Neural cell (in vitro differentiated cells): ENCODE measurements around the gene TBC1D22B. TPM values are rescaled to one million over a fixed set of nuclear protein-coding genes. Genes with fewer than 3 reads are reported as not detected.

Experiments used
- H2AFZ ChIP-seq: fragments of 200-600, 300-800 bp; sonication (generic), shearing (Covaris generic); 2 replicates; pipeline ENCODE4 v1.6.0; 2014; ENCODE audit warnings: low read depth, mild to moderate bottlenecking, antibody characterized with exemption, low read length, moderate library complexity
- H3F3A ChIP-seq: fragments of 200-600 bp; shearing (Covaris generic); 2 replicates; pipeline ENCODE4 v1.6.1; 2016; ENCODE audit warnings: mild to moderate bottlenecking, moderate library complexity, mixed read lengths, antibody characterized with exemption, low read length; ENCODE audit not compliant: insufficient read depth, poor library complexity, severe bottlenecking
- H3K27ac ChIP-seq: fragments of 200-600, 300-800 bp; sonication (generic), shearing (Covaris generic); 2 replicates; pipeline ENCODE4 v1.5.1; 2014; ENCODE audit warnings: mild to moderate bottlenecking, low read length, moderate library complexity
- H3K27me3 ChIP-seq: fragments of 300-800, 200-600 bp; sonication (generic), shearing (Covaris generic); 2 replicates; pipeline ENCODE4 v1.6.0; 2014; ENCODE audit warnings: mild to moderate bottlenecking, low read depth, low read length, moderate library complexity; ENCODE audit not compliant: insufficient read depth
- H3K36me3 ChIP-seq: fragments of 300-800, 200-600 bp; sonication (generic), shearing (Covaris generic); 2 replicates; pipeline ENCODE4 v1.5.1; 2014; ENCODE audit warnings: mild to moderate bottlenecking, antibody characterized with exemption, low read length, moderate library complexity; ENCODE audit not compliant: insufficient read depth
- H3K4me2 ChIP-seq: fragments of 300-800, 200-600 bp; sonication (generic), shearing (Covaris generic); 2 replicates; pipeline ENCODE4 v1.6.0; 2014; ENCODE audit warnings: mild to moderate bottlenecking, low read length
- H3K4me3 ChIP-seq: fragments of 300-800, 200-600 bp; sonication (generic), shearing (Covaris generic); 2 replicates; pipeline ENCODE4 v1.5.1; 2014; ENCODE audit warnings: mild to moderate bottlenecking, low read length, moderate library complexity
- H3K79me2 ChIP-seq: fragments of 200-600 bp; shearing (Covaris generic); replicated peaks from 2 replicates; pipeline ENCODE4 v1.6.0; 2014; ENCODE audit warnings: mild to moderate bottlenecking, low read length, moderate library complexity; ENCODE audit not compliant: insufficient read depth
- H3K9ac ChIP-seq: fragments of 300-800, 200-600 bp; sonication (generic), shearing (Covaris generic); 2 replicates; pipeline ENCODE4 v1.6.1; 2016; ENCODE audit warnings: mild to moderate bottlenecking, low read length, mixed read lengths
- H3K9me2 ChIP-seq: fragments of 200-600 bp; shearing (Covaris generic); 2 replicates; pipeline ENCODE4 v1.6.1; 2016; ENCODE audit warnings: mild to moderate bottlenecking, low read length, mixed read lengths; ENCODE audit not compliant: insufficient read depth
- H3K9me3 ChIP-seq: fragments of 200-600, 300-800 bp; sonication (generic), shearing (Covaris generic); 2 replicates; pipeline ENCODE4 v1.6.1; 2016; ENCODE audit warnings: mild to moderate bottlenecking, mixed run types, low read length, moderate library complexity, mixed read lengths
- H4K20me1 ChIP-seq: fragments of 200-600 bp; shearing (Covaris generic); 2 replicates; pipeline ENCODE4 v1.6.1; 2016; ENCODE audit warnings: mild to moderate bottlenecking, mixed run types; ENCODE audit not compliant: insufficient read depth
- EP300 ChIP-seq: fragments of 450-650 bp; conservative IDR thresholded peaks from 2 replicates; pipeline ENCODE4 v1.6.1; 2014; ENCODE audit warnings: antibody characterized with exemption, mild to moderate bottlenecking, moderate library complexity; ENCODE audit not compliant: poor library complexity, severe bottlenecking
- EZH2 ChIP-seq: fragments of 200-600, 300-800 bp; shearing (Covaris generic), sonication (generic); IDR thresholded peaks from 2 replicates; pipeline ENCODE4 v1.6.1; 2014; ENCODE audit warnings: antibody characterized with exemption, low read length, borderline replicate concordance, mild to moderate bottlenecking; ENCODE audit not compliant: insufficient read depth, poor library complexity, severe bottlenecking
- MXI1 ChIP-seq: fragments of 450-650 bp; conservative IDR thresholded peaks from 2 replicates; pipeline ENCODE4 v1.6.1; 2014; ENCODE audit warnings: antibody characterized with exemption, mild to moderate bottlenecking; ENCODE audit not compliant: poor library complexity, severe bottlenecking
- POLR2AphosphoS5 ChIP-seq: IDR thresholded peaks from 2 replicates; pipeline ENCODE4 v1.6.1; 2012
- RAD21 ChIP-seq: fragments of 450-650 bp; conservative IDR thresholded peaks from 2 replicates; pipeline ENCODE4 v1.6.1; 2014; ENCODE audit warnings: antibody characterized with exemption, mild to moderate bottlenecking, moderate library complexity
- SMC3 ChIP-seq: fragments of 450-650 bp; conservative IDR thresholded peaks from 2 replicates; pipeline ENCODE4 v1.6.1; 2014; ENCODE audit warnings: antibody characterized with exemption, mild to moderate bottlenecking, moderate library complexity; ENCODE audit not compliant: poor library complexity
- TAF1 ChIP-seq: IDR thresholded peaks from 2 replicates; pipeline ENCODE4 v1.6.1; 2012; ENCODE audit warnings: low read depth
- polyA plus RNA-seq: library from polyadenylated mRNA; depleted of rRNA; stranded (reverse); fragments of >200 nt; gene quantifications from 2 replicates; pipeline ENCODE4 v1.2.3, GENCODE V29; 2014
- TF ChIP-seq, protein P1 (sequence below): IDR thresholded peaks from 2 replicates; pipeline ENCODE4 v1.6.1; 2012; ENCODE audit warnings: borderline replicate concordance
- TF ChIP-seq, protein P2 (sequence below): fragments of 450-650 bp; IDR thresholded peaks from 2 replicates; pipeline ENCODE4 v1.5.1; 2014; ENCODE audit warnings: antibody characterized with exemption, mild to moderate bottlenecking, moderate library complexity; ENCODE audit not compliant: poor library complexity, severe bottlenecking

TBC1D22B gene
- polyA plus RNA-seq, 1 donor from 2014 or later: 10.6 TPM

DNA sequence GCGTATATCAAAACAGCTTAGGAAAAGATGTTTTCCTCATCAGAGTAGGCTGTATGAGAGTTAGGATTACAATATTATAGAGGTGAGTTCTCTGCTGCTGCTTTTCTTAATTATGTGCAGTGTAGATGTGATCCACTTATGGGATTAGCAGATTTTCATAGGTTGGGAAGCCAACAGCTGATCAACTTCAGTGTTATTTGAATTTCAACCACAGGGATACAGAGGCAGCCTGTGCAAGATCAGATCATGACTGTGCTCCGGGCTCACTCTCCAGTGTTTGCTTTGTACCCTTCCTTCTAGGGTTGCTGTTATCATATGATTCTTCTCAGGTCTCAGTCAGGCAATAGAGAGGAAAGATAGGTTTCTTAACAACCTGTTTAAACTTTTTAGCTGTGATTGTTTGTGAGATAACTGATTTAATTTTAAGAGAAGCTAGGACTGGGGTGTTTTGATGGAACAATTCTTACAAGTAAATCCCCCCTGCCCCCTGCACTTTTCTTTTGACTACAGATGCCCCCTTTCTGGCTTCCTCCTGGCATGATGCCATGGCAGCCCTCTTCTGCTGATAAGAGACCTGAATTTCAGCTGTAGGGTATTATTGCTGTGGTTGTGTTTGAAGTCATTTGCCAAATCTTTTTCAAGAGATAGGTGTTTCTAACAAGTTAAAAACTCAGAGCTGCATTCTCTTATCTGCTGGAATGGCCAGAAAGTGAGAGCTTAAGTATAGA lies 104.7 kb downstream of the TBC1D22B start:
- Histone ChIP-seq H3K9me3 (no peaks in the 10 kb centered on the region), H3K79me2 (peaks cover 14% of the 10 kb centered on the region), H4K20me1 (no peaks in the 10 kb centered on the region), H3K9me2 (no peaks in the 10 kb centered on the region), H3K27ac (no peak overlapping the region), H3K9ac (no peak overlapping the region), H3K36me3 (peaks cover 6% of the 10 kb centered on the region), H3K4me3 (no peak overlapping the region), H3K4me2 (no peak overlapping the region), H3F3A (no peaks in the 10 kb centered on the region), H2AFZ (no peak overlapping the region), H3K27me3 (no peaks in the 10 kb centered on the region)
- TF ChIP-seq MXI1 (no peak), POLR2AphosphoS5 (no peak), TAF1 (no peak), EP300 (no peak), SMC3 (no peak), EZH2 (no peak), RAD21 (no peak)
- TF ChIP-seq, protein P1, sequence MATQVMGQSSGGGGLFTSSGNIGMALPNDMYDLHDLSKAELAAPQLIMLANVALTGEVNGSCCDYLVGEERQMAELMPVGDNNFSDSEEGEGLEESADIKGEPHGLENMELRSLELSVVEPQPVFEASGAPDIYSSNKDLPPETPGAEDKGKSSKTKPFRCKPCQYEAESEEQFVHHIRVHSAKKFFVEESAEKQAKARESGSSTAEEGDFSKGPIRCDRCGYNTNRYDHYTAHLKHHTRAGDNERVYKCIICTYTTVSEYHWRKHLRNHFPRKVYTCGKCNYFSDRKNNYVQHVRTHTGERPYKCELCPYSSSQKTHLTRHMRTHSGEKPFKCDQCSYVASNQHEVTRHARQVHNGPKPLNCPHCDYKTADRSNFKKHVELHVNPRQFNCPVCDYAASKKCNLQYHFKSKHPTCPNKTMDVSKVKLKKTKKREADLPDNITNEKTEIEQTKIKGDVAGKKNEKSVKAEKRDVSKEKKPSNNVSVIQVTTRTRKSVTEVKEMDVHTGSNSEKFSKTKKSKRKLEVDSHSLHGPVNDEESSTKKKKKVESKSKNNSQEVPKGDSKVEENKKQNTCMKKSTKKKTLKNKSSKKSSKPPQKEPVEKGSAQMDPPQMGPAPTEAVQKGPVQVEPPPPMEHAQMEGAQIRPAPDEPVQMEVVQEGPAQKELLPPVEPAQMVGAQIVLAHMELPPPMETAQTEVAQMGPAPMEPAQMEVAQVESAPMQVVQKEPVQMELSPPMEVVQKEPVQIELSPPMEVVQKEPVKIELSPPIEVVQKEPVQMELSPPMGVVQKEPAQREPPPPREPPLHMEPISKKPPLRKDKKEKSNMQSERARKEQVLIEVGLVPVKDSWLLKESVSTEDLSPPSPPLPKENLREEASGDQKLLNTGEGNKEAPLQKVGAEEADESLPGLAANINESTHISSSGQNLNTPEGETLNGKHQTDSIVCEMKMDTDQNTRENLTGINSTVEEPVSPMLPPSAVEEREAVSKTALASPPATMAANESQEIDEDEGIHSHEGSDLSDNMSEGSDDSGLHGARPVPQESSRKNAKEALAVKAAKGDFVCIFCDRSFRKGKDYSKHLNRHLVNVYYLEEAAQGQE: no peak
- TF ChIP-seq, protein P2, sequence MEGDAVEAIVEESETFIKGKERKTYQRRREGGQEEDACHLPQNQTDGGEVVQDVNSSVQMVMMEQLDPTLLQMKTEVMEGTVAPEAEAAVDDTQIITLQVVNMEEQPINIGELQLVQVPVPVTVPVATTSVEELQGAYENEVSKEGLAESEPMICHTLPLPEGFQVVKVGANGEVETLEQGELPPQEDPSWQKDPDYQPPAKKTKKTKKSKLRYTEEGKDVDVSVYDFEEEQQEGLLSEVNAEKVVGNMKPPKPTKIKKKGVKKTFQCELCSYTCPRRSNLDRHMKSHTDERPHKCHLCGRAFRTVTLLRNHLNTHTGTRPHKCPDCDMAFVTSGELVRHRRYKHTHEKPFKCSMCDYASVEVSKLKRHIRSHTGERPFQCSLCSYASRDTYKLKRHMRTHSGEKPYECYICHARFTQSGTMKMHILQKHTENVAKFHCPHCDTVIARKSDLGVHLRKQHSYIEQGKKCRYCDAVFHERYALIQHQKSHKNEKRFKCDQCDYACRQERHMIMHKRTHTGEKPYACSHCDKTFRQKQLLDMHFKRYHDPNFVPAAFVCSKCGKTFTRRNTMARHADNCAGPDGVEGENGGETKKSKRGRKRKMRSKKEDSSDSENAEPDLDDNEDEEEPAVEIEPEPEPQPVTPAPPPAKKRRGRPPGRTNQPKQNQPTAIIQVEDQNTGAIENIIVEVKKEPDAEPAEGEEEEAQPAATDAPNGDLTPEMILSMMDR: no peak

DNA sequence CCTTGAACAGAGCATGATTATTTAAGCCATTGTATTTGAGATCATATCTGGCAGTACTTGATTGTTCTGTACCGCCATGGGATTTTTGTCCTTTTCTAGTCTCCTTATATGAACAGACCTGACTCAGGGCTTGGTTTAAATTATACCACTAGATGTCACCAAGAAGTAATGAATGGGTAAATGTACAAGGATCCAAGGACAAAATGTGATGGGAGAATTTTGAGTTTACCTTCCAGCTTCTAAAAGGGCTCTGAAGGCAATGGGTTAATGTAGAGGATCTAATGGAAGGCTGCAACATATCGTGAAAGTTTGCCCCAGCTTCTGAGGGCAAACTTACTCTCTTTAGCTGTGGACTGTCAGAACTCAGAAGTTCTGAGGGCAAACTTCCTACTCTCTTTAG lies 108.2 kb downstream of the TBC1D22B start:
- Histone ChIP-seq H3K79me2 (no peaks in the 10 kb centered on the region), H4K20me1 (no peaks in the 10 kb centered on the region), H3K36me3 (peaks cover 11% of the 10 kb centered on the region), H3K9me2 (no peaks in the 10 kb centered on the region), H3K4me3 (no peak overlapping the region), H3K9me3 (no peaks in the 10 kb centered on the region), H3F3A (no peaks in the 10 kb centered on the region), H3K27ac (no peak overlapping the region), H2AFZ (no peak overlapping the region), H3K4me2 (no peak overlapping the region), H3K9ac (no peak overlapping the region), H3K27me3 (no peaks in the 10 kb centered on the region)
- TF ChIP-seq RAD21: peak; percentile 74
- TF ChIP-seq, protein P2: peak; percentile 71
- TF ChIP-seq POLR2AphosphoS5: no peak
- TF ChIP-seq SMC3: peak; percentile 68
